AG09309 (cell line): Measurements from ENCODE around the gene FAM13B.

Source experiments
- DNase-seq: peaks from one replicate; pipeline ENCODE4 v3.0.0-alpha.2; 2010; ENCODE audit warnings: low read depth
- H3K4me3 ChIP-seq: 2 replicates; pipeline ENCODE4 v1.5.1; 2011; ENCODE audit warnings: mild to moderate bottlenecking, low read depth, low read length, moderate library complexity; ENCODE audit not compliant: control insufficient read depth
- TF ChIP-seq, protein P1 (sequence below): IDR thresholded peaks from 2 replicates; pipeline ENCODE4 v1.5.1; 2011; ENCODE audit warnings: mild to moderate bottlenecking, low read depth, low read length, inconsistent platforms; ENCODE audit not compliant: insufficient read depth, control insufficient read depth; ENCODE audit errors: missing control alignments

Gene FAM13B

DNA sequence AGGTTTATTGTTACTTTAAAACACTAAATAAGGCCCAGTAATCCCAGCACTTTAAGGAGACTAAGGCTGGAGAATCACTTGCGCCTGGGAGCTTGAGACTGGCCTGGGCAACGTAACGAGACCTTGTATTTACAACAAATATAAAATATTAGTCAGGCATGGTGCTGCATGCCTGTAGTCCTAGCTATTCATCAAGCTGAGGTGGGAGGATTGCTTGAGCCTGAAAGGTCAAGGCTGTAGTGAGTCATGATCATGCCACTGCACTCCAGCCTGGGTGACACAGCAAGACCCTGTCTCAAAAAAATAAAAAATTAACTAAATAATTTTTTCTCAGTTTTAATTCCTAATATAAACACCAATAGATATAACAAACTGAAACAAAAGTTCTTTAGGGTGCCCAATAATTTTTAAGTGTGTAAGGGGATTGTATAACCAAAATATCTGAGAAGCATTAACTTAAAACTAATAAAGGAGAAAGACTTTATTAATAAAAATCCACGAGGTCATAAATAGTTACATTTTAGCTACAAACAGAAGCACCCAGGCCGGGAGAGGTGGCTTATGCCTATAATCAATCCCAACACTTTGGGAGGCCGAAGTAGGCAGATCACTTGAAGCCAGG lies 32.7 kb downstream of the FAM13B start:
- H3K4me3 ChIP-seq, result no peak overlapping the region
- no peak for DNase-seq
- TF ChIP-seq, protein P1, sequence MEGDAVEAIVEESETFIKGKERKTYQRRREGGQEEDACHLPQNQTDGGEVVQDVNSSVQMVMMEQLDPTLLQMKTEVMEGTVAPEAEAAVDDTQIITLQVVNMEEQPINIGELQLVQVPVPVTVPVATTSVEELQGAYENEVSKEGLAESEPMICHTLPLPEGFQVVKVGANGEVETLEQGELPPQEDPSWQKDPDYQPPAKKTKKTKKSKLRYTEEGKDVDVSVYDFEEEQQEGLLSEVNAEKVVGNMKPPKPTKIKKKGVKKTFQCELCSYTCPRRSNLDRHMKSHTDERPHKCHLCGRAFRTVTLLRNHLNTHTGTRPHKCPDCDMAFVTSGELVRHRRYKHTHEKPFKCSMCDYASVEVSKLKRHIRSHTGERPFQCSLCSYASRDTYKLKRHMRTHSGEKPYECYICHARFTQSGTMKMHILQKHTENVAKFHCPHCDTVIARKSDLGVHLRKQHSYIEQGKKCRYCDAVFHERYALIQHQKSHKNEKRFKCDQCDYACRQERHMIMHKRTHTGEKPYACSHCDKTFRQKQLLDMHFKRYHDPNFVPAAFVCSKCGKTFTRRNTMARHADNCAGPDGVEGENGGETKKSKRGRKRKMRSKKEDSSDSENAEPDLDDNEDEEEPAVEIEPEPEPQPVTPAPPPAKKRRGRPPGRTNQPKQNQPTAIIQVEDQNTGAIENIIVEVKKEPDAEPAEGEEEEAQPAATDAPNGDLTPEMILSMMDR, result no peak

- TF ChIP-seq, protein P1, result no peak
- no peak overlapping the region for H3K4me3 ChIP-seq
- no peak for DNase-seq
Measured at GRCh38 chr5:137997726-137998213, 35.1 kb downstream of the FAM13B start.

DNA sequence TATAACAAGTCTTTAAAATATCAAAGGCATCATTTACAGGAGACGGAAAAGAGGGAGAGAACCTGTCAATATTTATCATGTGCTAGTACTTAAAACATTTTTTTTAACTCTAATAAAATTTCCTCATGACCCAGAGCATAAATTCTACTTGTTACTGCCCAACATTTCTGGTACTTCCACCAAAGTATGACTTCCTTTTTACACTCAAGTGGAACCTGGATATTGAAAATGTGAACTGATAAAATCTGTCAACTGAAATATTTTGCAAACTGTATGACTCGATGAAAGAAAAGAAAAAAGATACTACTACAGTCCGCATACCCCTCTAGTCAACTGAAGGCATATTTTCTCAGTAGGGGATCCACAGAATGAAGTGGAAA lies 37.1 kb downstream of the FAM13B start:
- H3K4me3 ChIP-seq, result no peak overlapping the region
- no peak for DNase-seq
- TF ChIP-seq, protein P1, result no peak

DNA sequence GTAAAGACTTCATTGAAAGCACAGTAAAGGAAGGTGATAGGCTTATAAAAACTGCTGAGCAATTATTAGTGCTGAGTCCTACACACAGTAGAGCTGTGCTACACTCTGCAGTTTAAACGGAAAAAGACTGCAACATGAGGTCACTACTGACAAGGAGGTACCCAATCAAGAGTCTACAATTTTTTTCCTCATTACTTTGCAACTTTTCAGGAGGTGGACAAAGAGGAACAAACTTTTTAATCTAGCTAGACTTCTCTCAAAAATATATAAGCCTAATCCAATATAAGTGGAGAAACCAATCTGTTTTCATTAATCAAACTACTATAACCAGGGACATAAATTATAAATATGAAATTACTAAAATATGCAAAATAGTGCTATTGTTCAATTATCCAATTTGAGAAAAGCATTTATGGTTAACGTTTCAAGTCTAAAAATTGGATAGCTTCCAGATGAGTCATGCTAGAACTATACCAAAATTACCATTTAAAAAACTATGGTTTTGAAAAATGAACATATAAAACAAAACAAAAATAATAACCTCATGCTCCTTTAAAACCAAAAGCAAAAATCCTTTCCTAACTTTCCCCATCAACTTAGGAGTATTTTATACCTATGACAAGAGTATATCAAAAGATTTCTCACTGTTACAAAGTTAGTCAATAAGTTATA lies 37.7 kb downstream of the FAM13B start:
- no peak overlapping the region for H3K4me3 ChIP-seq
- no peak for DNase-seq
- TF ChIP-seq, protein P1, result no peak

DNA sequence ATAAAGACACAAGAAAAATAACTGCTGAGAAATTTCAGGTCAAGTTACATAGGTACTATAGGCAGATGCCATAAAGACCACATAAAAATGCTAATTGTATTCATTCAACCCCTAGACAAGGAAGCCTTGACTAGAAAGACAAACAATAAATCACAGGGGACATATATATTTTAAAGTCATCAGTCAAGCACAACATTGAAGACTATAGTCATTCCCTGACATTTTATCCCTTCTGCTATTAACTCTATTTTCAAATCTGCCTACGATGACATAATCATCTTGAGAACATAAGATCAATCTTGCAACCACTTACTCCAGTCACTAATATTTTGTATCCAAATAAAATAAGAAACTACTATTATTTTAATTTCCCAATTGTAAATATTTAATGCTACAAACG lies 38.3 kb downstream of the FAM13B start:
- TF ChIP-seq, protein P1, result no peak
- no peak overlapping the region for H3K4me3 ChIP-seq
- DNase-seq, result no peak

DNA sequence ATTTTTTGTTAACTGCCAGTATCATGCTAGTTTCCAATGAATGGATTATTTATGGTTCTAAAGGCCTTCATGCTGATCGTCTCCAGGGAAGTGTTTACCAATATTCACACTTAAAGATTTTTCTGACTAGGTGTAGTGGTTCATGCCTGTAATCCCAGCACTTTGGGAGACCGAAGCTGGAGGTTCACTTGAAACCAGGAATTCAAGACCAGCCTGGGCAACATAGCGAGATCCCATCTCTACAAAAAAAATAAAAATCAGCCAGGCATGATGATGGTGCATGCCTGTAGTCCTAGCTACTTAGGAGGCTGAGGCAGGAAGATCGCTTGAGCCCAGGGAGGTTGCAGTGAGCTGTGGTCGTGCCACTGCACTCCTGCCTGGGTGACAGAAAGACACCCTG lies 43.5 kb downstream of the FAM13B start:
- no peak overlapping the region for H3K4me3 ChIP-seq
- no peak for DNase-seq
- TF ChIP-seq, protein P1, result no peak
